ENCODE data around the gene MYO15A. TPM values are rescaled to one million over a fixed set of nuclear protein-coding genes. Genes with fewer than 3 reads are reported as not detected.

MYO15A gene
- total RNA-seq, 4 donors from 2014 or later = 0.44 to 3.2 (median 1.2) TPM

DNA sequence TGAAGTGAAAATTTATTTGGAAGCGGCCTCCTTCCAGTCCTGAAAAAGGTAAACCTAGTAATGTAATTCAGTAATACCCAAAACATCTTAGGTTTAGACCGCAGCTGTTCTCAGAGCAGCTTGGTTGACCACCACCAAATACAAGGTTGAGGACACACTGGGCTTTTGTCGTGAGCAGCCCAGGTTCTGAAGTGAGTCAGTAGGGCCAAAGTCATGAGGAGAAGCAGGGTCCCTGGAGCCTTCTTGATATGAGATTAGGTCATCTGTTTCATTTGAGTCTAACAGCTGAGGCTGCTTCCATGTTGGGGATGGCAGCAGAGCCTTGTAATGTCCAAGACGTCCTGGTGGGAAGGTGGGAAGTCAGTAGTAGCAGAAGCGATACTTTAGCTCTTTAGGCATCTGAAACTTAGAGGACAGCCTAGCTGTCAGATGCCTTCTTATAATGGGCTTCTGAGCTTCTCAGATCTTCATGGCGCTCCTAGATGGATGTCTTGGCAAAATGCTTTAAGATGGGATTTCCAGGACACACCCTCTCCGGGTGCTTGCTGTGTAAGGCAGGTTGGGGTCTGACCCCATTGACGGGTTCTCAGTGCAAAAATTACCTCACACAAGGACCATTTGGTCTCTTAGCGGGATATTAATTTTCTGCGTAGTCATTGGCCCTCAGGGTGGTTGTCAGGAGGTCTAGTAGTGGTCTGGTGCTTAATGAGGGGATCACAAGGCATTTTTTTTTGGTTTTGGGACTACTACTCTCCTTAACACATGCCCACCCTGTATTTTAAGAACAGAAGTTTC lies 77.5 kb downstream of the MYO15A start:
- TF ChIP-seq, protein P1, sequence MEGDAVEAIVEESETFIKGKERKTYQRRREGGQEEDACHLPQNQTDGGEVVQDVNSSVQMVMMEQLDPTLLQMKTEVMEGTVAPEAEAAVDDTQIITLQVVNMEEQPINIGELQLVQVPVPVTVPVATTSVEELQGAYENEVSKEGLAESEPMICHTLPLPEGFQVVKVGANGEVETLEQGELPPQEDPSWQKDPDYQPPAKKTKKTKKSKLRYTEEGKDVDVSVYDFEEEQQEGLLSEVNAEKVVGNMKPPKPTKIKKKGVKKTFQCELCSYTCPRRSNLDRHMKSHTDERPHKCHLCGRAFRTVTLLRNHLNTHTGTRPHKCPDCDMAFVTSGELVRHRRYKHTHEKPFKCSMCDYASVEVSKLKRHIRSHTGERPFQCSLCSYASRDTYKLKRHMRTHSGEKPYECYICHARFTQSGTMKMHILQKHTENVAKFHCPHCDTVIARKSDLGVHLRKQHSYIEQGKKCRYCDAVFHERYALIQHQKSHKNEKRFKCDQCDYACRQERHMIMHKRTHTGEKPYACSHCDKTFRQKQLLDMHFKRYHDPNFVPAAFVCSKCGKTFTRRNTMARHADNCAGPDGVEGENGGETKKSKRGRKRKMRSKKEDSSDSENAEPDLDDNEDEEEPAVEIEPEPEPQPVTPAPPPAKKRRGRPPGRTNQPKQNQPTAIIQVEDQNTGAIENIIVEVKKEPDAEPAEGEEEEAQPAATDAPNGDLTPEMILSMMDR (IDR thresholded peaks at IDR 0.05; ENCODE audit: low read depth) = no peak

DNA sequence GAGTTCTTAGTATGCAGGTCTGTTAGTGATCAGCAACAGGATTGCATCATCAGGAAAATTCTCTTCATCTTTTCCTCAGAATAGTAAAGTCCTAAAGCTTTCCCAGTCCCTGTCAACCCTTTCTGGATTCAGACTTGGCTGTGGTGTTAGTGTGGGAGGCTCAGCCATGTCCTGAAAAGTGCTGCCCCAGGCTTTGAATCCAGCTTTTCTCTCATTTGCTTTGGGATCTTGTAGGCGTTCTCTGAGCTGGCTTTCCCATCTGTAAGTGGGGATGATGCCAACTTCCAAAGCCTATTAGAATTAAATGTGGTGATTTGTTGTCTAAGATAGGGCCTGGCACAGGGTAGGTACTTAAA lies 78.0 kb downstream of the MYO15A start:
- TF ChIP-seq, protein P1 (IDR thresholded peaks at IDR 0.05; ENCODE audit: low read depth) = no peak

GRCh38 chr17:18187226-18187625 lies 78.7 kb downstream of the MYO15A start:
- TF ChIP-seq, protein P1 (IDR thresholded peaks at IDR 0.05; ENCODE audit: low read depth) = no peak

DNA sequence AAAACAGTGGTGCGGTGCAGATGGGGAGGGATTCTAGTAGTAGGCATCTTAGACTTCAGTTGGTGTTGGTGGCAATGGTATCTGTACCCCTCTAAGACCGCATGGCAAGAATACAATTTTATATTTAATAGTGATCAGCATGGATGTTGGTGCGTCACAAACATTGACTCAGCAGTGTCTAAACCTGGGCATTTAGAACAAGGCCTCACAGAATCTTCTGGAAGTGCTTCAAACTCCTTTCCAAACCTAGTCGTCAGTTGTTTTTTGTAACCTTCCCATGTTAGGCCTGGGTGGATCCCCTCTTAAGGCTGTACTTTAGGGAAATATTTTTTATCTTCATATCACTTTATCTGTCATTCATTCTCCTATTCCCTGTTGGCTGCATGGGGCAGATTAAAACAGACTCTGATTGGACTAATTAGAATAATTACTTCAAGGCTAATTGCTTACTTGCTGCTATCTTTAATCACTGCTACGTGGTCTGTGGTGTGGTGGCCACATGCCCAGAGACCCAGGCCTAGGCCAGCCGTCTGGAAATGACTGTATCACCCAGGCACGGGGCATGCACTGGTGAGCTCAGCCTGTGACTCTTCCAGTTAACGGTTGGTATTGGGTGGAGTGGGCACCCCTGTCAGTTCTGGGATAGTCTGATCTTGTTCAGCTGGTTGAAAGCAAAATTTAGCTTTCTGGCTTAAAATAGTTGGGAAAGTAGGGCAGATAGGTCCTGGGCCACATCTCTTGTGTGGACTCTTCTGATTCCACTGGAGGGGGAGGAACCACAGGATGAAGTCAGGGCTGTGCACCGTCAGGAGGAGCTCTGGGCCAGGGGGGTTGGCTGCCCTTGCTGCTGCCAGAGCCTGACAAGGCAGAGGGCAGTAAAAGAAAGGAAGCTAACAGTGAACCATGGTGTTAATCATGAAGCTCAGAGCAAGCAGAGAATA lies 79.5 kb downstream of the MYO15A start:
- TF ChIP-seq, protein P1 (IDR thresholded peaks at IDR 0.05; ENCODE audit: low read depth) = no peak

GRCh38 chr17:18190628-18191235 lies 82.2 kb downstream of the MYO15A start:
- TF ChIP-seq, protein P1 (IDR thresholded peaks at IDR 0.05; ENCODE audit: low read depth) = no peak

DNA sequence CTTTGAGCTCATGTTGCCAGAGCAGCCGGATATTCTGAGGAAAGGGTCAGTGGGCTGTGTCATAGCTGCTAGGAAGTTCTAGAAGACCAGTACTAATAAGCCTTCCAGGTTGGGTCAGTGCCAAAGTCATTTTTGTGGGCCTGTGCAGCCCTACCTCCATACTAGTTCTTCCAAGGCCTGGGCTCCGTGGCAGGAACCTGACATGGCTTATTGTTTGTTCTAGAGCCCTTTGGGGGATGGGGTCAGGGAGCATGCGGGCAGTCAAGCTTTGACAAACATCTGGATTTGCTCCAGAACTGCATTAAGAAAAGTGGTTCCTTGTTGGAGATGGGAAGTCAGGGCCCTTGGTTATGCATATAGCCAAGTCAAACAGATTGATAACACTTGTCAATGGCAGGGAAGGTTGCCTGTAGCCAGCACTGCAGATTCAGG lies 82.7 kb downstream of the MYO15A start:
- TF ChIP-seq, protein P1 (IDR thresholded peaks at IDR 0.05; ENCODE audit: low read depth) = no peak

GRCh38 chr17:18191967-18192366 lies 83.4 kb downstream of the MYO15A start:
- TF ChIP-seq, protein P1 (IDR thresholded peaks at IDR 0.05; ENCODE audit: low read depth) = no peak
